Tibial artery (tissue), 4 donors: ENCODE results near the gene ZYX.

Experiments
- DNase-seq, 2 donors: peaks; one replicate each; pipeline ENCODE4 v3.0.0-alpha.2; 2019
- H3K27ac ChIP-seq, 2 donors: fragments of 200-600 bp; sonication (generic) in 1 of 2; 1 replicate in 1 of 2; 2 replicates in 1 of 2; pipeline ENCODE4 v1.5.1; 2018 to 2019; ENCODE audit warnings: mild to moderate bottlenecking in 1 of 2
- H3K27me3 ChIP-seq, 2 donors: fragments of 200-600 bp; sonication (generic) in 1 of 2; one replicate each; pipeline versions ENCODE4 v1.5.1 to v1.6.0; 2016 to 2019
- H3K36me3 ChIP-seq, 3 donors: fragments of 200-600 bp; sonication (generic) in 2 of 3; one replicate each; pipeline ENCODE4 v1.5.1; 2016 to 2019; ENCODE audit warnings: mild to moderate bottlenecking in 2 of 3
- H3K4me1 ChIP-seq, 4 donors: fragments of 200-600 bp; sonication (generic) in 2 of 4; 1 replicate in 3 of 4; 2 replicates in 1 of 4; pipeline ENCODE4 v1.5.1; 2016 to 2019
- H3K4me3 ChIP-seq, 2 donors: fragments of 200-600 bp; sonication (generic) in 1 of 2; 1 replicate in 1 of 2; 2 replicates in 1 of 2; pipeline ENCODE4 v1.5.1; 2018 to 2019; ENCODE audit warnings: mild to moderate bottlenecking in 2 of 2
- H3K9me3 ChIP-seq, 3 donors: fragments of 200-600 bp; sonication (generic) in 1 of 3; one replicate each; pipeline ENCODE4 v1.5.1; 2016 to 2019
- intact Hi-C: fragments of 100-400 bp; cut with DNase I; formaldehyde crosslinking; loops from one replicate; pipeline ENCODE4 v1.15.0; 2023; ENCODE audit warnings: low total_unique reads
- TF ChIP-seq, protein P1 (sequence below), 2 experiments: fragments of 200-600 bp in 1 of 2; fragments of 450-650 bp in 1 of 2; IDR thresholded peaks; one replicate each; pipeline ENCODE4 v1.5.1; 2017 to 2019; ENCODE audit warnings: antibody characterized with exemption in 2 of 2, mild to moderate bottlenecking in 1 of 2, moderate library complexity in 1 of 2

Gene ZYX

DNA sequence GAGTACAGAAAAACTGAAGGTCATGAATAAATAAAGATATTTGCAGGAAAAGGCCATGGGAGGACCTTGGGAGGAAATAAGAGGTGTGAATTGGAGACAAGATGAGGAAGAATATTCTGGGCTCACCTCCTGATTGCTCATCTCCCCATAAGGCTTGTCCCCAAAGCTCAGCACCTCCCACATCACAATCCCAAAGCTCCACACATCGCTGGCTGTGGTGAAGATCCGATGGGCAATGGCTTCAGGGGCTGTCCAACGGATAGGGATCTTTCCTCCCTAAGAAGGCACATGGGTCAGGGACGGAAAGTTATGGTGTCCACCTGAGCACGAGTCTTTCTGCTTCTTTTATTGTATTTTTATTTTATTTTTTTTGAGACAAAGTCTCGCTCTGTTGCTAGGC, 12.9 kb downstream of the ZYX start:
- Histone ChIP-seq H3K4me3 (no peak overlapping the region), H3K27me3 (no peaks in the 10 kb centered on the region), H3K27ac (no peak overlapping the region), H3K36me3 (peaks cover 18 to 78% (median 37%) of the 10 kb centered on the region in 3 donors), H3K9me3 (no peaks in the 10 kb centered on the region), H3K4me1 (peaks cover 5 to 57% (median 45%) of the 10 kb centered on the region in 4 donors)
- intact Hi-C loops: no loop called here
- TF ChIP-seq, protein P1, sequence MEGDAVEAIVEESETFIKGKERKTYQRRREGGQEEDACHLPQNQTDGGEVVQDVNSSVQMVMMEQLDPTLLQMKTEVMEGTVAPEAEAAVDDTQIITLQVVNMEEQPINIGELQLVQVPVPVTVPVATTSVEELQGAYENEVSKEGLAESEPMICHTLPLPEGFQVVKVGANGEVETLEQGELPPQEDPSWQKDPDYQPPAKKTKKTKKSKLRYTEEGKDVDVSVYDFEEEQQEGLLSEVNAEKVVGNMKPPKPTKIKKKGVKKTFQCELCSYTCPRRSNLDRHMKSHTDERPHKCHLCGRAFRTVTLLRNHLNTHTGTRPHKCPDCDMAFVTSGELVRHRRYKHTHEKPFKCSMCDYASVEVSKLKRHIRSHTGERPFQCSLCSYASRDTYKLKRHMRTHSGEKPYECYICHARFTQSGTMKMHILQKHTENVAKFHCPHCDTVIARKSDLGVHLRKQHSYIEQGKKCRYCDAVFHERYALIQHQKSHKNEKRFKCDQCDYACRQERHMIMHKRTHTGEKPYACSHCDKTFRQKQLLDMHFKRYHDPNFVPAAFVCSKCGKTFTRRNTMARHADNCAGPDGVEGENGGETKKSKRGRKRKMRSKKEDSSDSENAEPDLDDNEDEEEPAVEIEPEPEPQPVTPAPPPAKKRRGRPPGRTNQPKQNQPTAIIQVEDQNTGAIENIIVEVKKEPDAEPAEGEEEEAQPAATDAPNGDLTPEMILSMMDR (IDR thresholded peaks at IDR 0.05): no peak
- peak in 1 of 2 donors; percentile 48 for DNase-seq

DNA sequence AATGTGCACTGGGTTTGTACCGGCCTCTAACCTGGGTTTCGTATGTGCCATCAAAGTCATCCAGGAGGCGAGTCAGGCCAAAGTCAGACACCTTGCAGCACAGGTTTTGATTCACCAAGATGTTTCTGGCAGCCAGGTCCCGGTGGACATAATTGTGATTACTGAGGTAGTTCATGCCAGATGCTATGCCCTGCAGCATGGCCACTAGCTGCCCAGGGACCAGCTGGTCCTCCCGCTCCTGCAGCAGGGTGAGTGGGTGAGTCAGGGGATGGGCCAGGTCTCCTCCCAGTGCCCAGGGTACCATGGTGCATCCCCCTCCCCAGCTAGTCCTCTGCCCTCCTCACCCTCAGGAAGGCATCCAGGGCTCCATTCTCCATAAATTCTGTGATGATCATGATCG, 13.6 kb downstream of the ZYX start:
- Histone ChIP-seq H3K4me3 (no peak overlapping the region), H3K4me1 (peaks cover 5 to 50% (median 41%) of the 10 kb centered on the region in 4 donors), H3K27ac (no peak overlapping the region), H3K36me3 (peaks cover 11 to 78% (median 30%) of the 10 kb centered on the region in 3 donors), H3K9me3 (no peaks in the 10 kb centered on the region), H3K27me3 (no peaks in the 10 kb centered on the region)
- DNase-seq: peak in 1 of 2 donors; percentile 55
- TF ChIP-seq, protein P1 (IDR thresholded peaks at IDR 0.05): no peak
- intact Hi-C loops: no loop called here

DNA sequence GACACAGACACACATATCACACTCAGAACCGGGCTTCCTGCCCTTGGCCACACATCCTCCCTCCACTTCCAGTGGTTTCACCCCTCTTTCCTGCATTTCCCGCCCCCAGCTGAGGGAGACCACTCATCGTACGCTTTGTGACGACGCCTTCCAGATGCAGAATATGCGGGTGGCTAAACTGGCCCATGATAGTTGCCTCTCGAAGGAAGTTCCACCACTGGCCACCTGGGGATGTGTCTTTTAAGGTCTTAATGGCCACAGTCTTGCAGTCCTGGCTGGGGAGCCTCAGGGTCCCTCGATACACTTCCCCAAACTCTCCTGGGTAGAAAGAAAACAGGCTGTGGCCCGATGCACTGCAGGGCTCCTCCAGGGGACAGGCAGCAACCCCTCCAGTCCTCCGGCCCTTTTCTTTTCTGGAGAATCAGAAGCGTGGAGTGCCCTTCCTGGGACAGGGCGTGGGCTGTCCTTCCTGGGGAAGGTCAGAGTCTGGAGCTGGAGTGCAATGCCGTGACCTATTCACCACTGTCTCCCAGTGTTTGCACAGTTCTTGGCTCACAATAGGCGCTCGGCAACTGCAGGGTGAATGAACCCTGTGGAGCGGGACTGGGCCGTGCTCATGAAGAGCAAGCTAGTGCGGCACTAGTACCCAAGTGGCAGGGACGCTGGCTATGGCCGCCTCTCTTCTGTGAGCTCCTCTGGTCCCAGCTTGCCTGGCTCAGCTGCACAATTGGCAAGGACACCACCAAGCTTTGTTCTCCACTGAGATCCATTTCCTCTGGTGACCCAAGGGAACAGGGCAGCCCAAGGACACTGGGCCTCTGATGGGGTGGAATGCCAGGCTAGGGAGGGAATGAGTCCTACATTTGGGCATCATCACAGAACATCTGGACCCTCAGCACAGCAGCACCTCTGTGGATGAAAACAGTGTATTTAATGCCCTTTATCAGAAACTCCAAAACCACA, 14.3 kb downstream of the ZYX start:
- Histone ChIP-seq H3K9me3 (no peaks in the 10 kb centered on the region), H3K36me3 (peaks cover 4 to 73% (median 23%) of the 10 kb centered on the region in 3 donors), H3K27ac (no peak overlapping the region), H3K27me3 (no peaks in the 10 kb centered on the region), H3K4me3 (no peak overlapping the region), H3K4me1 (peaks cover 5 to 43% (median 34%) of the 10 kb centered on the region in 4 donors)
- TF ChIP-seq, protein P1 (IDR thresholded peaks at IDR 0.05): no peak
- peak in 1 of 2 donors; percentile 59 for DNase-seq
- intact Hi-C loops: no loop called here

DNA sequence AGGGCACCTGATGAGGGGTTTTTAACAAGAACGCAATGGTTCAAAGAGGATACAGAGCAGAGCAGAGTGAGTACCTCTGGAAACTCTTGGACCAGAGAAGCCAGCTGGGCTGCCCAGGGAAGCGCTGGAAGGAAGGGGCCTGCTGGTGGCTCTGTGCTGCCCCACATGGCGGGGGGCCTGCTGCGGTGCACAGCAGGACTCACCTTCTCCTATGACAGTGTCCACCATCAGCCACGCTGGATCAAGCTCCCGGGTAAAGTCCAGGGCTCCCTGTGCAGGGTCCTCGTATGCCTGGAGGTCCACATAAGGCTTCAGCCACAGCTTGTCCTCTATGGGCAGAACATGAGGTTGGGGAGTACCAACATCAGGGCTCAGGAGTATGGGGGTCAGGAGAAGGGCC, 15.0 kb downstream of the ZYX start:
- Histone ChIP-seq H3K36me3 (peaks cover 0 to 69% (median 16%) of the 10 kb centered on the region in 3 donors), H3K27ac (no peak overlapping the region), H3K27me3 (no peaks in the 10 kb centered on the region), H3K4me3 (no peak overlapping the region), H3K9me3 (no peaks in the 10 kb centered on the region), H3K4me1 (peaks cover 3 to 36% (median 27%) of the 10 kb centered on the region in 4 donors)
- peak in 1 of 2 donors; percentile 45 for DNase-seq
- intact Hi-C loops: no loop called here
- TF ChIP-seq, protein P1 (IDR thresholded peaks at IDR 0.05): no peak

DNA sequence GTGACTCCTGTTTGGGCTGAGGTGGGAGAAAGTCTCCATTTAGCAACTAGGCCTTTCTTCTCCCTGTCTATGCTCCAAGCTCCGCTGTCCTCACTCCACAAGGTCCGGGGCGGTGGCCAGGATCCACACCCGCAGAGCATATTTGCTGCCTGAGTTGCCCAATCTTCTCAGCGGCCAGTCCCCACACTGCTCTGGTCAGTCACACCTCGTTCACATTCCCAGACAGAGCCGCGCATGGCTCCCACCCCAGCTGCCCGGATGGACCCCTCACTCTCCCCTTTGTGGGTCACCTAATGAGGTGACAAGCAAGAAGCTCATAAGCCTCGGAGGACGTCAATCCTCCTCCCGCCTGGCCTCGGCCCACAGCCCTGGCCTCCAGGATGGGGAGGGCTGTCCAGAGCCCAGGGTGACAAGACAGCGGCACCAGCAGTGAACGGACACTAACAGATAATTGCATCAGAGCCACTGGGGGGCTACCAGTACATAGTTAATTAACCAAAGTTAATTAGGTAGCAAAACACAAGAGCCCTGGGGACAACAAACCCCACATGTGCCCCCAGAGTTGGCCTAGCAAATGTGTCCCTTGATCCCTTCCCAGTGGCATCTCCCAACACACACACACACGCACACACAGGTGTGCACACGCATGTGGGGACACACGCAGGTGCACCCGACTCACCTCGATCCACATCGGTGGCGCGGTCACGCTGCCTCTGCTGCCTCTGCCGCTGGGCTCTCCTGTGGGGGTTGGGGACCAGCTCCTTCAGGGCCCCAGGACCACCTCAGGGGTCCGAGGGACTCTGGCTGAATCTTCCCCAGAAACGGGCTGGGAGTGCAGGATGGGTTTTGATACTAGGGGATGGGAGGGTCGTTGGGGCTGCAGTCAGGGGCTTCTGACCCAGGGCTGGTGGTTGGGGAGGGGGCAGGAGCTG, 15.7 kb downstream of the ZYX start:
- intact Hi-C loops: no loop called here
- TF ChIP-seq, protein P1 (IDR thresholded peaks at IDR 0.05): no peak
- H3K9me3 ChIP-seq: no peaks in the 10 kb centered on the region
- H3K27ac ChIP-seq: no peak overlapping the region
- H3K36me3 ChIP-seq: peaks cover 0 to 69% (median 14%) of the 10 kb centered on the region in 3 donors
- peak in 1 of 2 donors; percentile 72 for DNase-seq
- peaks cover 0 to 29% (median 21%) of the 10 kb centered on the region in 4 donors for H3K4me1 ChIP-seq
- H3K27me3 ChIP-seq: no peaks in the 10 kb centered on the region
- H3K4me3 ChIP-seq: no peak overlapping the region
